GM10248 (cell line): ENCODE data around the gene SNX3.

ENCODE experiments used
- CTCF ChIA-PET: fragments of 300-600 bp; sonication (Branson Sonifier 250); formaldehyde crosslinking; extraction: SDS; loops from one replicate; lab custom pipeline; 2021; ENCODE audit warnings: antibody characterized with exemption; lab: Yijun Ruan, JAX
- POLR2A ChIA-PET: fragments of 350-650 bp; sonication (Branson Sonifier 250); formaldehyde crosslinking; extraction: SDS; loops from one replicate; lab custom pipeline; 2020; ENCODE audit warnings: antibody characterized with exemption; lab: Yijun Ruan, JAX
- DNase-seq: peaks from one replicate; pipeline ENCODE4 v3.0.0; 2012; ENCODE audit errors: extremely low spot score
- TF ChIP-seq, protein P1 (sequence below): IDR thresholded peaks from 2 replicates; pipeline ENCODE4 v1.5.1; 2012; ENCODE audit warnings: mild to moderate bottlenecking, low read depth; ENCODE audit errors: extremely low read depth, missing control alignments, control extremely low read depth

The SNX3 gene

DNA sequence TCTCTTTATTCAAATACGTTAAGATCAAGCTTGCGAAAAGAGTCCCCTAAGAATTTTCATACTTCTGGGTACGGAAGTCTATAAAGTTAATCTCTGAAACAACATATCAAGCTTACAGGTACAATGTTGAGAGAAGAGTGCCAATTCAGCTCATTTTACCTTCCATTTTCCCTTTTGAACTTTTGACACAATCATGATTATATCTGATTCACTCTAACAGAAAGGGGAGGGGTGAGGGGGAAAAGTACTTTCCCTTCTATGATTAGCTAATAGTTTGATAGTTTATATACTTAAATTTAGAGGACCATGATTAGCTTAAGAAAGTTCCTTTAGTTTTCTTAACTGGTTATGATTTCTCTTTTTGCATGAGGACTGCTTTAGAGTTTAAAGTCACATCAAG, 33.5 kb downstream of the SNX3 start:
- ChIA-PET POLR2A (no interaction called here), CTCF (interaction anchor here (0.8 to 1.7 kb wide), 4 partner anchors 10 to 34 kb away, joined by 3 to 10 read pairs (median 3); partner anchors contain the start of gene SNX3)
- TF ChIP-seq, protein P1, sequence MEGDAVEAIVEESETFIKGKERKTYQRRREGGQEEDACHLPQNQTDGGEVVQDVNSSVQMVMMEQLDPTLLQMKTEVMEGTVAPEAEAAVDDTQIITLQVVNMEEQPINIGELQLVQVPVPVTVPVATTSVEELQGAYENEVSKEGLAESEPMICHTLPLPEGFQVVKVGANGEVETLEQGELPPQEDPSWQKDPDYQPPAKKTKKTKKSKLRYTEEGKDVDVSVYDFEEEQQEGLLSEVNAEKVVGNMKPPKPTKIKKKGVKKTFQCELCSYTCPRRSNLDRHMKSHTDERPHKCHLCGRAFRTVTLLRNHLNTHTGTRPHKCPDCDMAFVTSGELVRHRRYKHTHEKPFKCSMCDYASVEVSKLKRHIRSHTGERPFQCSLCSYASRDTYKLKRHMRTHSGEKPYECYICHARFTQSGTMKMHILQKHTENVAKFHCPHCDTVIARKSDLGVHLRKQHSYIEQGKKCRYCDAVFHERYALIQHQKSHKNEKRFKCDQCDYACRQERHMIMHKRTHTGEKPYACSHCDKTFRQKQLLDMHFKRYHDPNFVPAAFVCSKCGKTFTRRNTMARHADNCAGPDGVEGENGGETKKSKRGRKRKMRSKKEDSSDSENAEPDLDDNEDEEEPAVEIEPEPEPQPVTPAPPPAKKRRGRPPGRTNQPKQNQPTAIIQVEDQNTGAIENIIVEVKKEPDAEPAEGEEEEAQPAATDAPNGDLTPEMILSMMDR = no peak
- no peak for DNase-seq

DNA sequence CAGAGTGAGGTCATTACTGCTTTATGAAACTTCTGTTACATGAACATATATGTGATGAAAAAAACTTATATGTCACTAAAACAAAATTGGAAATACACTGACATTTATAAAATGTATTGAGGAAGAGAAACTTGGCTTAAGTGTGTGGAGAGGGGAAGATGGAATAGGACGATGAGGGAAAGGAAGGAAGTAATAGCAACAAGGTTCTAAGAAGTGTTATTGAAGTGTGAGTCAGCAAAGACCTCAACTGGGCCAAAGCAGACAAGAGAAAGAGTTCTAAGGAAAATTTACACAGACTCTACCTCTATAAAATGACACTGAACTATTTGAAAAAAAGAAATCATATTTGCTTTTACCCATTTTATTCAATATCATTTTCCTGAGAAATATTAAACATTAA, 38.3 kb downstream of the SNX3 start:
- ChIA-PET POLR2A (no interaction called here), CTCF (no interaction called here)
- TF ChIP-seq, protein P1 = no peak
- DNase-seq = no peak

DNA sequence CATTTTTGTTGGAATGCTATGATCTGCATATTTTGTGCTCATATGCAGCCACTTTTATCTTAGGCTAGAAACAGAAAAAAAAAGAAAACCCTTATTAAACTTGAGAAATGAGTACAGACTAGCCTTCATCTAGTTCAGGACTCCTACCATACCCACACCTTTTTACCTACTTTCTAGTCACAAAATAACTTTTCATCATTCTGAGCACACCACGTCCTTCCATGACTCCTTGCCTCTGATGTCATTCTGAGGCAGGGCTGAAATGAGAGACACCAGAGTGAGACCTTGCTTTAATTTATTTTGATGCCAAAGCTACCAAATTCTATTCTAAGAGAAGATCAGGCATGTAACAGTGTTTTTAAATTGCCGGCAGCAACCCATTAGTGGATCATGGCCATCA, 38.8 kb downstream of the SNX3 start:
- TF ChIP-seq, protein P1 = no peak
- CTCF ChIA-PET = no interaction called here
- DNase-seq = no peak
- POLR2A ChIA-PET = no interaction called here

DNA sequence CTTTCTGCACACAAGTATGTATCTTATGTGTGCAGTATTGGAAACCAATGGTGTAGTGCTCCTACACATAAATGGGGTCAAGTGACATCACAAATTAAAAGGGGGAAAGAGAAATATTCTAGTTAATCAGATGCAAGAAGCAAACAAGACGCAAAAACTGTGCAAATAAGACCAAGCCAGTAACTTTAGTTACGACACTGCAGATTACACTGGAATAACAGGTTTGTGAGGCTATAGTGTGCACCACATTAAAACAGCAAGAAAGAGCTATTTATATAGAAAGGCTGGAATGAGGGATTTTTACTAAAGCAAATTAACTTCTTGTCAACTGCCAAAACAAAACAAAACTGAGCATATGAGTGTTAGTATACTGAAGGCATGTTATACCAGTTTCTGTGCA, 49.2 kb downstream of the SNX3 start:
- CTCF ChIA-PET = interaction anchor here (1.5 kb wide), 1 partner anchor 13 kb away, joined by 4 read pairs; no protein-coding TSS in a partner anchor
- no peak for DNase-seq
- POLR2A ChIA-PET = no interaction called here
- TF ChIP-seq, protein P1 = no peak

DNA sequence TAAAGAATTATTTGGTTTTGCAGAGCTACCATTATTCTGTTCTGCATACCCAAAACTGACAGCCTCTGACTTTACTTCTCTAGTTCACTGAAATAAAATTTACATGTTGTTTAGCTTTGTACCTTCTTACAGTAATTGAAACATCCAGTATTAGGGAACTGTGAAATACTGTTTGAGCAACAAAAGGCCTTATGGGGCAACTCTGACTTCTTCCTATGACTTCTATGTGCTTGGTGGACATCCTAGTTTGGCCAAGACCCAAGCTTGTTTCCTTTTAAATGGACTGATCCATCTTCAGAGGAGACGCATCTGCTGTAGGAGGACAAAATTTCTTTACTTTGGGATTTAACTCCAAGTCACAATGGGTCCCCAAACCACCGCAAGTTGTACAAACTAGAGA, 50.3 kb downstream of the SNX3 start:
- ChIA-PET CTCF (no interaction called here), POLR2A (no interaction called here)
- DNase-seq = no peak
- TF ChIP-seq, protein P1 = no peak

DNA sequence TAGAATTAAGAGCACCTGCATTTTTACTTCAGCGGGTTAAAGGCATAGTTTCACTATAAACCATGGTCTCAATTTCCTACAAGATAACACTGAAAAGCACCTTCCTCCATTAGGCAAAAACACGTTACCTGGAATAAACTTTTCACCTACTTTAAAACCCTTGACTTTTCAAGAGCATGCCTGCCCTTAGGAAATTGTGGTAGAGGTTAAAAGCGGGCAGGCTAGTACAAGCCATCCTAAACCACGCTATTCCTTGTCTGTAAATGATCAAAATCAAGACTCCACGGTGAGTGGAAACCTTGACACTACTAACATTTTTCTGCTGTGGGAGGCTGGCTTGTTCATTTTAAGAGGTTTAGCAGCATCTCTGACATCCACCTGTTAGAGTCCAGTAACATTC, 51.1 kb downstream of the SNX3 start:
- POLR2A ChIA-PET = no interaction called here
- TF ChIP-seq, protein P1 = no peak
- CTCF ChIA-PET = no interaction called here
- DNase-seq = no peak

DNA sequence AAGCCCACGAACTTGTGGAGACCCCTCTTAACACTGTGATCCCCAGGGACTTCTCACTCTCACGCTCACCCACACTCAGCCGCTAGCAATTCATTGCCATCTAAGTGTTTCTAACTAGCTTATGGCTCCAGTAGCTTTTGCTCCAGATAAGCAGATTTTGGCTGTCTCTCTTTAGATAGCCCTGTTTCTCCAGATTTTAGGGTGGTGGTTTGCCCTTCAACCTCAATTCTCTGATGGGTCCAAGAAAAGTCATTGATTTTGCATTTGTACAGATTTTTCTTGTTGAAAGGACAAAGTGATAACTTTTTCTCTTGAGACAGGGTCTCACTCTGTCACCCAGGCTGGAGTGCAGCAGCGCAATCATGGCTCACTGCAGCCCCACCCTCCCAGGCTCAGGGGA, 53.8 kb downstream of the SNX3 start:
- DNase-seq = no peak
- POLR2A ChIA-PET = no interaction called here
- TF ChIP-seq, protein P1 = no peak
- CTCF ChIA-PET = interaction anchor here (1.0 kb wide), 2 partner anchors 10 to 13 kb away, joined by 3 read pairs; no protein-coding TSS in a partner anchor
